Lung (tissue), 12 donors: ENCODE data around the gene PDE2A. TPM values are rescaled to one million over a fixed set of nuclear protein-coding genes. Genes with fewer than 3 reads are reported as not detected.
A peak's percentile ranks its signal among the peaks of the same experiment; 100 is the strongest.

Experiments used
- ATAC-seq: fragments of 200-7000 bp; cut with Tn5 transposase; one replicate; pipeline ENCODE4 v1.9.1; 2020; ENCODE audit warnings: moderate number of reproducible peaks; ENCODE audit not compliant: insufficient read depth, low FRiP score
- DNase-seq, 3 donors: peaks; one replicate each; pipeline ENCODE4 v3.0.0-alpha.2; 2013 to 2017
- H3K27ac ChIP-seq, 2 donors: one replicate each; pipeline ENCODE4 v1.5.1; 2013; ENCODE audit warnings: mild to moderate bottlenecking in 2 of 2, moderate library complexity in 2 of 2, control low read depth in 1 of 2, inconsistent platforms in 1 of 2, low read depth in 1 of 2, low read length in 1 of 2
- H3K27me3 ChIP-seq, 3 donors: one replicate each; pipeline ENCODE4 v1.5.1; 2013; ENCODE audit warnings: low read length in 2 of 3; ENCODE audit not compliant: control insufficient read depth in 3 of 3, insufficient read depth in 3 of 3
- H3K36me3 ChIP-seq, 4 donors: one replicate each; pipeline ENCODE4 v1.5.1; 2013; ENCODE audit warnings: low read length in 4 of 4, mild to moderate bottlenecking in 1 of 4, moderate library complexity in 1 of 4; ENCODE audit not compliant: control insufficient read depth in 4 of 4, insufficient read depth in 4 of 4
- H3K4me1 ChIP-seq, 5 donors: one replicate each; pipeline ENCODE4 v1.5.1; 2013; ENCODE audit warnings: low read length in 5 of 5, mild to moderate bottlenecking in 2 of 5, moderate library complexity in 1 of 5; ENCODE audit not compliant: control insufficient read depth in 5 of 5, insufficient read depth in 5 of 5
- H3K4me3 ChIP-seq: one replicate; pipeline ENCODE4 v1.5.1; 2013; ENCODE audit warnings: mild to moderate bottlenecking, control low read depth, moderate library complexity
- H3K9ac ChIP-seq, 2 donors: one replicate each; pipeline ENCODE4 v1.5.1; 2013; ENCODE audit warnings: low read length in 2 of 2, control low read depth in 1 of 2; ENCODE audit not compliant: insufficient read depth in 1 of 2
- H3K9me3 ChIP-seq, 4 donors: one replicate each; pipeline ENCODE4 v1.5.1; 2013; ENCODE audit warnings: low read length in 3 of 4, mild to moderate bottlenecking in 1 of 4, moderate library complexity in 1 of 4; ENCODE audit not compliant: control insufficient read depth in 4 of 4, insufficient read depth in 3 of 4
- CTCF ChIP-seq: IDR thresholded peaks from 2 replicates; pipeline ENCODE4 v1.5.1; 2012; ENCODE audit warnings: mild to moderate bottlenecking; ENCODE audit errors: control extremely low read depth, extremely low read depth
- WGBS, 2 donors: extraction: QIAGEN DNeasy Blood & Tissue Kit; methylation state at CpG; one replicate each; pipeline ENCODE4 v1.1.7; 2013; 5-methylcytosine and 5-hydroxymethylcytosine counted together
- polyA plus RNA-seq, 2 donors: library from polyadenylated mRNA; stranded (reverse); fragments of 200-250 nt; gene quantifications; one replicate each; pipeline ENCODE4 v1.2.1, GENCODE V29; 2013
- total RNA-seq, 2 donors: library from RNA; depleted of rRNA in 1 of 2; stranded (reverse); fragments of >200 nt in 1 of 2; gene quantifications; one replicate each; pipeline ENCODE4 v1.2.1, GENCODE V29; 2014 to 2021
- donor health status: control.
- donor health status: control.
- donor health status: Bipolar disorder and iron deficiency.
- donor health status: healthy.
- donor health status: DM: yes; HTN: yes; CAD: no.

Gene PDE2A
- total and polyA plus RNA-seq, 4 donors: 7.7 to 20.5 (median 12.7) TPM

GRCh38 chr11:72598906-72599305 is 75.3 kb downstream of the PDE2A start:
- Histone ChIP-seq H3K4me1 (no peaks in the 10 kb centered on the region), H3K36me3 (no peaks in the 10 kb centered on the region), H3K27me3 (peaks cover 0 to 32% (median 8%) of the 10 kb centered on the region in 3 donors), H3K27ac (no peak overlapping the region), H3K9me3 (no peaks in the 10 kb centered on the region), H3K4me3 (no peak overlapping the region), H3K9ac (no peak overlapping the region)
- WGBS, 2 donors: 43 to 60% methylated on average over 11 of the region's 11 CpGs
- TF ChIP-seq CTCF: peak; percentile 27
- ATAC-seq: peak; percentile 58
- DNase-seq: peak; percentile 43 to 61 (median 57)

GRCh38 chr11:72598466-72598865 is 75.8 kb downstream of the PDE2A start:
- H3K27ac ChIP-seq: no peak overlapping the region
- H3K9ac ChIP-seq: no peak overlapping the region
- no peaks in the 10 kb centered on the region for H3K4me1 ChIP-seq
- ATAC-seq: no peak
- no peak for TF ChIP-seq CTCF
- no peaks in the 10 kb centered on the region for H3K36me3 ChIP-seq
- H3K4me3 ChIP-seq: no peak overlapping the region
- WGBS, 2 donors: 62 to 70% methylated on average over 6 of the region's 6 CpGs
- no peak for DNase-seq
- no peaks in the 10 kb centered on the region for H3K9me3 ChIP-seq
- H3K27me3 ChIP-seq: peaks cover 0 to 32% (median 8%) of the 10 kb centered on the region in 3 donors

GRCh38 chr11:72597721-72598120 is 76.5 kb downstream of the PDE2A start:
- H3K9ac ChIP-seq: no peak overlapping the region
- WGBS, 2 donors: 59 to 65% methylated on average over 3 of the region's 3 CpGs

More at GRCh38 chr11:72597721-72598120, 76.5 kb downstream of the PDE2A start:
- Histone ChIP-seq H3K36me3 (no peaks in the 10 kb centered on the region), H3K9me3 (no peaks in the 10 kb centered on the region), H3K4me3 (no peak overlapping the region), H3K4me1 (no peaks in the 10 kb centered on the region), H3K27ac (no peak overlapping the region), H3K27me3 (peaks cover 0 to 40% (median 13%) of the 10 kb centered on the region in 3 donors)
- TF ChIP-seq CTCF: no peak
- DNase-seq (no peak), ATAC-seq (no peak)
